Bronchial epithelial cell (primary cell): Measurements from ENCODE around the gene CYP46A1. TPM values are rescaled to one million over a fixed set of nuclear protein-coding genes. Genes with fewer than 3 reads are reported as not detected.
"Not testable (repeated sequence)": the region's sequence is repeated elsewhere in the genome, so short reads cannot be mapped to it uniquely, and the experiment has no call there.

ENCODE experiments used
- DNase-seq: peaks from one replicate; pipeline ENCODE4 v3.0.0-alpha.2; 2010; ENCODE audit warnings: low read depth
- FAIRE-seq: peaks from 2 replicates; lab custom pipeline; 2011; peaks lifted over from hg19 to GRCh38; lab: Jason Lieb, UNC
- H3K27me3 ChIP-seq: 2 replicates; pipeline ENCODE4 v1.5.1; 2011; ENCODE audit warnings: low read length; ENCODE audit not compliant: control insufficient read depth, insufficient read depth
- H3K36me3 ChIP-seq: 2 replicates; pipeline ENCODE4 v1.5.1; 2011; ENCODE audit warnings: low read length; ENCODE audit not compliant: control insufficient read depth, insufficient read depth
- H3K4me3 ChIP-seq: 2 replicates; pipeline ENCODE4 v1.5.1; 2011; ENCODE audit warnings: mild to moderate bottlenecking, low read depth, low read length, control low read depth
- CTCF ChIP-seq: IDR thresholded peaks from 2 replicates; pipeline ENCODE4 v1.5.1; 2011; ENCODE audit warnings: mild to moderate bottlenecking, moderate library complexity, low read length, control low read depth, inconsistent platforms; ENCODE audit not compliant: insufficient read depth, severe bottlenecking
- total RNA-seq: library from RNA; depleted of rRNA; stranded (reverse); fragments of >200 nt; gene quantifications from 2 replicates; pipeline ENCODE4 v1.2.1, GENCODE V29; 2014

The CYP46A1 gene
- total RNA-seq, 1 donor from 2014 or later = not detected

- peak; percentile 21 for TF ChIP-seq CTCF
- Histone ChIP-seq H3K27me3 (peaks cover 31% of the 10 kb centered on the region), H3K4me3 (no peak overlapping the region), H3K36me3 (no peaks in the 10 kb centered on the region)
- DNase-seq (no peak), FAIRE-seq (no peak)
Measured at GRCh38 chr14:99659333-99659741, 24.8 kb upstream of the CYP46A1 start.

- DNase-seq (no peak), FAIRE-seq (no peak)
- no peaks in the 10 kb centered on the region for H3K36me3 ChIP-seq
- no peak overlapping the region for H3K4me3 ChIP-seq
- TF ChIP-seq CTCF = no peak
- peaks cover 31% of the 10 kb centered on the region for H3K27me3 ChIP-seq
Measured at GRCh38 chr14:99660006-99660566, 24.0 kb upstream of the CYP46A1 start.

GRCh38 chr14:99660794-99661193, 23.3 kb upstream of the CYP46A1 start:
- no peak for FAIRE-seq
- TF ChIP-seq CTCF = no peak
- no peaks in the 10 kb centered on the region for H3K36me3 ChIP-seq
- H3K27me3 ChIP-seq = peaks cover 30% of the 10 kb centered on the region
- DNase-seq = no peak
- no peak overlapping the region for H3K4me3 ChIP-seq

- not testable (repeated sequence) for DNase-seq, FAIRE-seq, H3K36me3 ChIP-seq, H3K4me3 ChIP-seq
- H3K27me3 ChIP-seq = peaks cover 28% of the 10 kb centered on the region
Measured at GRCh38 chr14:99661206-99661605, 22.9 kb upstream of the CYP46A1 start.

GRCh38 chr14:99662846-99663245, 21.3 kb upstream of the CYP46A1 start:
- DNase-seq (no peak), FAIRE-seq (peak; percentile 47)
- peaks cover 22% of the 10 kb centered on the region for H3K27me3 ChIP-seq
- H3K36me3 ChIP-seq = no peaks in the 10 kb centered on the region
- TF ChIP-seq CTCF = no peak
- no peak overlapping the region for H3K4me3 ChIP-seq

- Histone ChIP-seq H3K27me3 (peaks cover 17% of the 10 kb centered on the region), H3K36me3 (no peaks in the 10 kb centered on the region), H3K4me3 (no peak overlapping the region)
- no peak for FAIRE-seq
- no peak for TF ChIP-seq CTCF
- DNase-seq = no peak
Measured at GRCh38 chr14:99663386-99664057, 20.6 kb upstream of the CYP46A1 start.
